H1 (cell line): Measurements from ENCODE around the gene TBX3. TPM values are rescaled to one million over a fixed set of nuclear protein-coding genes. Genes with fewer than 3 reads are reported as not detected.

Source experiments
- CTCF ChIA-PET: fragments of 300-600 bp; sonication (Branson Sonifier 250); formaldehyde crosslinking; loops from one replicate; lab custom pipeline; 2021; ENCODE audit not compliant: partially characterized antibody; lab: Charles Lee
- POLR2A ChIA-PET: fragments of 300-600 bp; sonication (Branson Sonifier 250); formaldehyde crosslinking; loops from one replicate; lab custom pipeline; 2021; ENCODE audit warnings: inconsistent platforms; ENCODE audit not compliant: partially characterized antibody; lab: Charles Lee
- DNase-seq, 2 experiments: peaks; one replicate each; pipeline versions ENCODE4 v3.0.0 to v3.0.0-alpha.2; 2010 to 2022; ENCODE audit warnings: low spot score in 2 of 2, low read depth in 1 of 2, mixed read lengths in 1 of 2
- FAIRE-seq: peaks from 2 replicates; lab custom pipeline; 2011; peaks lifted over from hg19 to GRCh38; lab: Jason Lieb, UNC
- H2AFZ ChIP-seq: 2 replicates; pipeline ENCODE4 v1.8.1; 2012; ENCODE audit warnings: low read length, inconsistent platforms
- H2AK5ac ChIP-seq: 2 replicates; pipeline ENCODE4 v1.6.1; 2013; ENCODE audit warnings: low read depth, low read length
- H2BK120ac ChIP-seq: replicated peaks from 2 replicates; pipeline ENCODE3; 2013; ENCODE audit warnings: low read depth, low read length, inconsistent platforms
- H2BK12ac ChIP-seq: 2 replicates; pipeline ENCODE4 v1.6.1; 2013; ENCODE audit warnings: low read depth, low read length
- H2BK15ac ChIP-seq: 2 replicates; pipeline ENCODE4 v1.6.1; 2013; ENCODE audit warnings: low read length
- H2BK20ac ChIP-seq: 2 replicates; pipeline ENCODE4 v1.6.1; 2013; ENCODE audit warnings: low read length
- H2BK5ac ChIP-seq: 2 replicates; pipeline ENCODE4 v1.6.1; 2013; ENCODE audit warnings: low read depth, low read length
- H3K14ac ChIP-seq: 2 replicates; pipeline ENCODE4 v1.6.1; 2013; ENCODE audit warnings: inconsistent platforms; ENCODE audit not compliant: insufficient read length
- H3K18ac ChIP-seq: 2 replicates; pipeline ENCODE4 v1.6.1; 2013; ENCODE audit warnings: low read length; ENCODE audit errors: extremely low read depth
- H3K23ac ChIP-seq: 2 replicates; pipeline ENCODE4 v1.6.1; 2013; ENCODE audit warnings: inconsistent platforms; ENCODE audit not compliant: insufficient read length
- H3K23me2 ChIP-seq: 2 replicates; pipeline ENCODE4 v1.6.1; 2013; ENCODE audit warnings: low read depth, low read length
- H3K27ac ChIP-seq: 2 replicates; pipeline ENCODE4 v1.6.1; 2011; ENCODE audit warnings: low read depth, low read length, inconsistent platforms
- H3K27me3 ChIP-seq, 4 experiments: replicated peaks in 1 of 4; 1 replicate in 1 of 4; 2 replicates in 3 of 4; pipeline versions ENCODE4 v1.6.1 to v1.8.1; 2011 to 2013; ENCODE audit warnings: low read length in 3 of 4, mild to moderate bottlenecking in 3 of 4, inconsistent platforms in 2 of 4, mixed read lengths in 2 of 4, moderate library complexity in 1 of 4; ENCODE audit not compliant: control insufficient read depth in 3 of 4, insufficient read depth in 3 of 4; ENCODE audit errors: extremely low read depth in 1 of 4
- H3K36me3 ChIP-seq, 4 experiments: 2 replicates each; pipeline versions ENCODE4 v1.6.1 to v1.8.1; 2011 to 2013; ENCODE audit warnings: mild to moderate bottlenecking in 4 of 4, low read length in 3 of 4, moderate library complexity in 2 of 4, control low read depth in 1 of 4, inconsistent platforms in 1 of 4; ENCODE audit not compliant: insufficient read depth in 4 of 4, control insufficient read depth in 2 of 4
- H3K4ac ChIP-seq: replicated peaks from 2 replicates; pipeline ENCODE3; 2013; ENCODE audit warnings: low read length, low read depth, mixed read lengths, inconsistent platforms; ENCODE audit not compliant: insufficient read length
- H3K4me1 ChIP-seq, 4 experiments: replicated peaks in 1 of 4; 1 replicate in 1 of 4; 2 replicates in 3 of 4; pipeline versions ENCODE4 v1.6.1 to v1.8.1; 2011 to 2013; ENCODE audit warnings: low read length in 3 of 4, inconsistent platforms in 2 of 4, mixed read lengths in 1 of 4; ENCODE audit not compliant: insufficient read depth in 4 of 4, control insufficient read depth in 3 of 4
- H3K4me2 ChIP-seq, 2 experiments: 2 replicates each; pipeline versions ENCODE4 v1.6.1 to v1.8.1; 2011 to 2013; ENCODE audit warnings: low read depth in 2 of 2, low read length in 2 of 2, control low read depth in 1 of 2, inconsistent platforms in 1 of 2, mild to moderate bottlenecking in 1 of 2; ENCODE audit not compliant: insufficient read depth in 1 of 2
- H3K4me3 ChIP-seq, 4 experiments: fragments of 200-600, 300-600 bp in 1 of 4; sonication (generic), shearing (Covaris generic), sonication (Bioruptor Twin) in 1 of 4; 2 replicates each; pipeline versions ENCODE4 v1.5.1 to v1.8.1; 2011 to 2016; ENCODE audit warnings: low read length in 4 of 4, low read depth in 3 of 4, control low read depth in 2 of 4, inconsistent platforms in 2 of 4, mild to moderate bottlenecking in 2 of 4, mixed read lengths in 1 of 4, moderate library complexity in 1 of 4; ENCODE audit not compliant: insufficient read depth in 2 of 4; ENCODE audit errors: extremely low read depth in 1 of 4
- H3K56ac ChIP-seq: replicated peaks from 2 replicates; pipeline ENCODE3; 2013; ENCODE audit warnings: low read depth, mild to moderate bottlenecking, mixed read lengths, low read length, inconsistent platforms; ENCODE audit not compliant: insufficient read length
- H3K79me1 ChIP-seq: 2 replicates; pipeline ENCODE4 v1.6.1; 2013; ENCODE audit warnings: low read depth, low read length, control low read depth
- H3K79me2 ChIP-seq, 2 experiments: 2 replicates each; pipeline versions ENCODE4 v1.6.1 to v1.8.1; 2012 to 2013; ENCODE audit warnings: low read length in 2 of 2, mild to moderate bottlenecking in 2 of 2, inconsistent platforms in 1 of 2; ENCODE audit not compliant: insufficient read depth in 2 of 2, control insufficient read depth in 1 of 2
- H3K9ac ChIP-seq, 4 experiments: replicated peaks in 1 of 4; 1 replicate in 1 of 4; 2 replicates in 3 of 4; pipeline versions ENCODE4 v1.6.1 to v1.8.1; 2011 to 2013; ENCODE audit warnings: low read depth in 3 of 4, low read length in 3 of 4, control low read depth in 2 of 4, mild to moderate bottlenecking in 2 of 4, moderate library complexity in 2 of 4, inconsistent platforms in 1 of 4; ENCODE audit errors: extremely low read depth in 1 of 4
- H3K9me3 ChIP-seq, 2 experiments: 2 replicates each; pipeline versions ENCODE4 v1.6.1 to v1.8.1; 2012 to 2013; ENCODE audit warnings: mild to moderate bottlenecking in 2 of 2, moderate library complexity in 2 of 2, control low read depth in 1 of 2, inconsistent platforms in 1 of 2, low read depth in 1 of 2, low read length in 1 of 2, mixed read lengths in 1 of 2; ENCODE audit not compliant: insufficient read depth in 2 of 2
- H4K20me1 ChIP-seq, 2 experiments: replicated peaks in 1 of 2; 2 replicates each; pipeline versions ENCODE3 to v1.8.1; 2011 to 2013; ENCODE audit warnings: inconsistent platforms in 2 of 2, low read length in 2 of 2, mild to moderate bottlenecking in 1 of 2; ENCODE audit not compliant: insufficient read depth in 2 of 2, control insufficient read depth in 1 of 2
- H4K5ac ChIP-seq: 2 replicates; pipeline ENCODE4 v1.6.1; 2013; ENCODE audit warnings: low read length, low read depth, mixed read lengths, inconsistent platforms; ENCODE audit not compliant: insufficient read length
- H4K8ac ChIP-seq: 2 replicates; pipeline ENCODE4 v1.8.0; 2013; ENCODE audit warnings: mild to moderate bottlenecking, moderate library complexity, low read length, inconsistent platforms; ENCODE audit not compliant: insufficient read depth; ENCODE audit errors: extremely low read depth
- H4K91ac ChIP-seq: replicated peaks from 2 replicates; pipeline ENCODE3; 2013; ENCODE audit warnings: low read length, mixed read lengths, inconsistent platforms; ENCODE audit not compliant: insufficient read length
- BCL11A ChIP-seq, 2 experiments: IDR thresholded peaks; one replicate each; pipeline ENCODE4 v1.6.1; 2011; ENCODE audit warnings: low read depth in 2 of 2, low read length in 2 of 2, mild to moderate bottlenecking in 2 of 2
- CBX5 ChIP-seq: fragments of 300-800, 300-1000 bp; sonication (generic); IDR thresholded peaks from 2 replicates; pipeline ENCODE4 v1.7.1; 2016; ENCODE audit warnings: antibody characterized with exemption, low read length, low read depth
- CBX8 ChIP-seq: fragments of 300-800, 300-1000 bp; sonication (generic); IDR thresholded peaks from 2 replicates; pipeline ENCODE4 v1.7.1; 2016; ENCODE audit warnings: low read depth, low read length, borderline replicate concordance
- CHD1 ChIP-seq: IDR thresholded peaks from 2 replicates; pipeline ENCODE4 v1.6.1; 2012; ENCODE audit warnings: low read depth, low read length, improper control_type of control experiment
- CREB1 ChIP-seq: IDR thresholded peaks from 2 replicates; pipeline ENCODE4 v1.6.1; 2012; ENCODE audit warnings: inconsistent platforms
- POU5F1 ChIP-seq: IDR thresholded peaks from 2 replicates; pipeline ENCODE4 v1.6.1; 2011; ENCODE audit warnings: low read depth, mild to moderate bottlenecking, low read length, moderate library complexity
- TAF7 ChIP-seq: optimal IDR thresholded peaks from 2 replicates; pipeline ENCODE3; 2011; ENCODE audit warnings: low read depth, mild to moderate bottlenecking, inconsistent platforms, low read length, moderate library complexity, borderline replicate concordance
- WGBS, 2 experiments: shearing (Covaris generic) in 1 of 2; methylation state at CpG; one replicate each; pipeline versions ENCODE4 v1.1.6 to v1.1.7; 2013 to 2015; ENCODE audit warnings: low lambda C conversion rate in 2 of 2, mixed read lengths in 2 of 2, inconsistent platforms in 1 of 2, low coverage in 1 of 2, missing lambda C conversion rate in 1 of 2; ENCODE audit not compliant: insufficient replicate concordance in 2 of 2, insufficient coverage in 1 of 2, insufficient read length in 1 of 2; ENCODE audit errors: extremely low coverage in 1 of 2, missing lambda C conversion rate in 1 of 2; 5-methylcytosine and 5-hydroxymethylcytosine counted together
- polyA plus RNA-seq, 7 experiments: library from polyadenylated mRNA; depleted of rRNA in 3 of 7; stranded (reverse) in 5 of 7; unstranded in 2 of 7; fragments of >200 nt in 5 of 7; fragments of 200-250 nt in 2 of 7; gene quantifications; 1 replicate in 5 of 7; 2 replicates in 1 of 7; 4 replicates in 1 of 7; pipeline versions ENCODE4 v1.2.1 to v1.2.3, GENCODE V29; 2011 to 2013; ENCODE audit warnings: missing spikeins in 2 of 7, mixed read lengths in 2 of 7
- total RNA-seq: library from RNA; stranded (reverse); fragmentation: NEBNext Ultra II Directional; extraction: Animal tissue kit (Norgen Biotek cat#: 25700); gene quantifications from 2 replicates; pipeline ENCODE4 v1.2.1, GENCODE V29; 2021

Gene TBX3
- total and polyA plus RNA-seq, 2 of the 8 experiments (the other 6 are each of a cell fraction or from before 2014, with no cell fraction given), result 0.09 to 1.0 TPM

DNA sequence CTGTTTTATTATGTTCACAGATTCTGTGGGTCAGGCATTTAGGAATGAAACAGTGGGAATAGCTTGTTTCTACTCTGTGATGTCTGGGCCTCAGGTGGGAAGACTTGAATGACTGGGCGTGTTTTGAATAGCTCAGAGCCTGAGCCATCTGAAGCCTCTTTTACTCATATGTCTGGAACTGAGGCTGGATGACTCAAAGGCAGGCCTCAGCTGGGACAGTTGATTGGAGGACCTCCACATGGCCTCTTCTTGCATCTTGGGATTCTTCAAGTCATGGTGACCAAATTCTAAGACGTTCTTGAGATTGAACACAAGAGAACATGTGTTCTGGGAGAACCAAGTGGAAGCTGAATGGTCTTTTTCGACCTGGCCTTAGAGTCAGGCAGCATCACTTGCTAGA lies 45.8 kb upstream of the TBX3 start:
- no peak overlapping the region for H2BK120ac ChIP-seq
- DNase-seq (no peak), FAIRE-seq (no peak)
- no peak overlapping the region for H3K23ac ChIP-seq
- WGBS, 2 experiments, result 77% methylated on average over 3 of the region's 3 CpGs; no CpG with 5 or more reads in 1 of the 2 experiments
- TF ChIP-seq BCL11A (IDR thresholded peaks at IDR 0.05; ENCODE audit: low read depth in 2 of 2, low read length in 2 of 2) (no peak), CHD1 (no peak), TAF7 (no peak), CREB1 (no peak), CBX5 (no peak), CBX8 (no peak), POU5F1 (no peak)
- no peak overlapping the region for H3K4me3 ChIP-seq
- no peaks in the 10 kb centered on the region for H3K36me3 ChIP-seq
- H3K14ac ChIP-seq, result no peak overlapping the region
- H3K4me1 ChIP-seq, result peaks cover 3 to 7% (median 5%) of the 10 kb centered on the region in 4 experiments; a peak in 6 of 7 replicates
- no peak overlapping the region for H3K27ac ChIP-seq
- H3K9me3 ChIP-seq, result no peaks in the 10 kb centered on the region
- H3K79me1 ChIP-seq, result no peaks in the 10 kb centered on the region
- H2AK5ac ChIP-seq, result no peak overlapping the region
- H4K8ac ChIP-seq, result no peak overlapping the region
- H3K56ac ChIP-seq, result no peak overlapping the region
- H3K4me2 ChIP-seq, result no peak overlapping the region
- POLR2A ChIA-PET, result no interaction called here
- no peak overlapping the region for H4K5ac ChIP-seq
- no peak overlapping the region for H3K4ac ChIP-seq
- H3K79me2 ChIP-seq, result no peaks in the 10 kb centered on the region
- no peak overlapping the region for H2AFZ ChIP-seq
- H3K27me3 ChIP-seq, result peaks cover 5 to 13% (median 10%) of the 10 kb centered on the region in 4 experiments
- H3K18ac ChIP-seq, result no peak overlapping the region
- no peaks in the 10 kb centered on the region for H4K20me1 ChIP-seq
- CTCF ChIA-PET, result interaction anchor here (0.7 kb wide), 2 partner anchors 23 to 1578 kb away, joined by 3 read pairs; no protein-coding TSS in a partner anchor
- H2BK12ac ChIP-seq, result no peak overlapping the region
- no peak overlapping the region for H2BK20ac ChIP-seq
- no peaks in the 10 kb centered on the region for H3K23me2 ChIP-seq
- no peak overlapping the region for H2BK5ac ChIP-seq
- no peak overlapping the region for H2BK15ac ChIP-seq
- no peak overlapping the region for H4K91ac ChIP-seq
- no peak overlapping the region for H3K9ac ChIP-seq
